ENCODE measurements around the gene ATP2C2.
A peak's percentile ranks its signal among the peaks of the same experiment; 100 is the strongest.

The ATP2C2 gene

DNA sequence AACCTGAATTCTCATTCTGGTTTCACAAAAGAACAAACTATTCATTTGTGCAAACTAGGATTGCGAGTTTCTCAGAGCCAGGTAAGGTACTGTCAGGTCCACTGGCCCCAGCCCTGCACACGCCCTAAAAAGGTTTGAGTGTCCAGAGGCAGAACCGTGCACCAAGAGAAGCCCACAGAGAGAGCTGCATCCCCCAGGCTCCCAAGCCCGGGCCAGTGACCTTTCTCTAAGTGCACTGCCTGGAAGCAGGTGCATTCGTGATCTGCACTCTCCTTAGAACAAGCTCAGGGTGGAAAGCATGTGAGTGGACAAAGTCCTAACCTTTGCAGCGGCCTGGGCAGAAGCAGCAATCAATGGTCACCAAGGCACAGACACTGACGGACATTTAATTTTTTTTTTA lies 109.3 kb downstream of the ATP2C2 start:
- TF ChIP-seq, protein P1, sequence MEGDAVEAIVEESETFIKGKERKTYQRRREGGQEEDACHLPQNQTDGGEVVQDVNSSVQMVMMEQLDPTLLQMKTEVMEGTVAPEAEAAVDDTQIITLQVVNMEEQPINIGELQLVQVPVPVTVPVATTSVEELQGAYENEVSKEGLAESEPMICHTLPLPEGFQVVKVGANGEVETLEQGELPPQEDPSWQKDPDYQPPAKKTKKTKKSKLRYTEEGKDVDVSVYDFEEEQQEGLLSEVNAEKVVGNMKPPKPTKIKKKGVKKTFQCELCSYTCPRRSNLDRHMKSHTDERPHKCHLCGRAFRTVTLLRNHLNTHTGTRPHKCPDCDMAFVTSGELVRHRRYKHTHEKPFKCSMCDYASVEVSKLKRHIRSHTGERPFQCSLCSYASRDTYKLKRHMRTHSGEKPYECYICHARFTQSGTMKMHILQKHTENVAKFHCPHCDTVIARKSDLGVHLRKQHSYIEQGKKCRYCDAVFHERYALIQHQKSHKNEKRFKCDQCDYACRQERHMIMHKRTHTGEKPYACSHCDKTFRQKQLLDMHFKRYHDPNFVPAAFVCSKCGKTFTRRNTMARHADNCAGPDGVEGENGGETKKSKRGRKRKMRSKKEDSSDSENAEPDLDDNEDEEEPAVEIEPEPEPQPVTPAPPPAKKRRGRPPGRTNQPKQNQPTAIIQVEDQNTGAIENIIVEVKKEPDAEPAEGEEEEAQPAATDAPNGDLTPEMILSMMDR (IDR thresholded peaks at IDR 0.05; ENCODE audit: low read depth, low read length, missing control alignments): no peak
- no peaks in the 10 kb centered on the region for H3K27me3 ChIP-seq (replicated peaks)
- in situ Hi-C loops (cut with HindIII; ENCODE audit: low pct_ligation_motif_present, low sequenced_read_pairs): no loop called here

DNA sequence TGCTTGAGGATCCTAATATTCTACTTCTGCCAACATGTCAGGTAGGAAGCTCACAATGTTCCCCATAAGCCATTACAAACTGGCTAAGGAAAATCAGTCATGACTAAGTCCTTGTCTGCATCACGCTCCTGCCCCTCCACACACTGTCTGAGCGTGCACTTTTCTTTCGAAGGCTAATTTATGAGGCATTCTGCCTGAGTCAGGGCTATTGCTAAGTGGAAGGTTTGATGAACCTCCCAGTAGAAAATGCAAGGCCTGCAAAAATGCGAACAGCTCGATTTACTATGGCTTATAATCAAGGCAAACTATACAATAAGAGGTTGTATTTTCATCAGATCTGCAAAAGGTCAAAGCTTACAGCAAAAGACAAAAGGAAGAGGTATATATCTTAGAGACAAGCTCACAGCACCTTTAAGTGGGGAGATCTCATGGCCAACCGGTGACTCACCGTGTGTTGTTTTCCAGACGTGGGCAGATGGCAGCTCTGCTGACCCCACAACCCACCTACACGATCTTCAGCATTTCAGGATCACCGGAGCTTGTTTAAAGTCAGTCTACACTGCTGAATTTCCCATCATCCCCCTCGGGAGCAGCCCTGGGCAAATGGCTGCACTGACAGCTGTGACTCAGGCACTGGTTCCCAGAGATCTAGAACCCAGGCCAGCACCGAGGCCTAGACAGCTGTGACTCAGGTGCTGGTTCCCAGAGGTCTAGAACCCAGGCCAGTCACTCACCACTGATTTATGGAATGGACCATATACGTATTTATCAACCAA lies 110.0 kb downstream of the ATP2C2 start:
- DNase-seq: peak; percentile 47
- TF ChIP-seq, protein P1 (IDR thresholded peaks at IDR 0.05; ENCODE audit: low read depth, low read length, missing control alignments): no peak
- peak overlapping the region; percentile 45 for H3K27ac ChIP-seq

More for the DNA sequence above, 109.3 kb downstream of the ATP2C2 start:
- H3K4me3 ChIP-seq (ENCODE audit: low read depth, low read length): no peak overlapping the region
- H3K27ac ChIP-seq: no peak overlapping the region
- H3K36me3 ChIP-seq (replicated peaks): peaks cover 19% of the 10 kb centered on the region
- no peak for DNase-seq

GRCh38 chr16:84479716-84480450 lies 111.5 kb downstream of the ATP2C2 start:
- peaks cover 28% of the 10 kb centered on the region for H3K36me3 ChIP-seq (replicated peaks)
- TF ChIP-seq, protein P1 (IDR thresholded peaks at IDR 0.05; ENCODE audit: low read depth, low read length, missing control alignments): no peak
- H3K27ac ChIP-seq: no peak overlapping the region
- no peak for DNase-seq
- no peaks in the 10 kb centered on the region for H3K27me3 ChIP-seq (replicated peaks)
- in situ Hi-C loops (cut with HindIII; ENCODE audit: low pct_ligation_motif_present, low sequenced_read_pairs): no loop called here
- H3K4me3 ChIP-seq (ENCODE audit: low read depth, low read length): no peak overlapping the region

More for the DNA sequence above, 110.0 kb downstream of the ATP2C2 start:
- Histone ChIP-seq H3K27me3 (replicated peaks) (no peaks in the 10 kb centered on the region), H3K4me3 (ENCODE audit: low read depth, low read length) (no peak overlapping the region), H3K36me3 (replicated peaks) (peaks cover 26% of the 10 kb centered on the region)
- in situ Hi-C loops (cut with HindIII; ENCODE audit: low pct_ligation_motif_present, low sequenced_read_pairs): no loop called here

DNA sequence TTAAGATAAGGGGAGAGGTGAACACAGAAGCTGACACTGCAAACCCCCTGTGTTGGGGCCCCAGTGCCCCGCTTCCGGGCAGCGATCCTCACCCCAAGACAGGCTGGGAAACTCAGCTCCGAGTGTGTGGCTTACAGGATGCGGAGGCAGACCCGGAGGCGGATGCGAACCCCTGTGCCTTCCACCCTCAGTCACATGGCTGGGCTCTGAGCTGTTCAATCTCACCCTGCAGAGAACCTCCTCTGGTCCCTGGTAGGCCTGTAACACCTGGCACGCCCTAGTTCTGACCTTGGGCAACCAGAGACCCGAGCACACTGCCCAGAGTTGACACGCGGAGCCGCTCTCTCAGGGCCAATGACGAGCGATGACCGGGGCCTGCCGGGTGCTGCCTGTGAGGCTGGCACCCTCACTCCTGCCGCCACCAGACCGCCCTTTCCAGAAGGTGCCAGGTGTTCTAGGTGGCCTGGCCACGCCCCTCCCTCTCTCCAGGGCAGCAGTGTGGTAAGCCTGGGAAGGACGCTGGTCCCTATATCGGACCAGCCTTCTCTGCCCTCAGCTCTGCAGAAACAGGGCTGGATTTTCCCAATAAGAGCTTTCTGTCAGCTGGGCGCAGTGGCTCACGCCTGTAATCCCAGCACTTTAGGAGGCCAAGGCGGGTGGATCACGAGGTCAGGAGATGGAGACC lies 112.9 kb downstream of the ATP2C2 start:
- in situ Hi-C loops (cut with HindIII; ENCODE audit: low pct_ligation_motif_present, low sequenced_read_pairs): no loop called here
- Histone ChIP-seq H3K27me3 (replicated peaks) (no peaks in the 10 kb centered on the region), H3K36me3 (replicated peaks) (peaks cover 28% of the 10 kb centered on the region), H3K27ac (no peak overlapping the region), H3K4me3 (ENCODE audit: low read depth, low read length) (no peak overlapping the region)
- DNase-seq: no peak
- TF ChIP-seq, protein P1 (IDR thresholded peaks at IDR 0.05; ENCODE audit: low read depth, low read length, missing control alignments): no peak

GRCh38 chr16:84482001-84482891 lies 113.9 kb downstream of the ATP2C2 start:
- H3K27me3 ChIP-seq (replicated peaks): no peaks in the 10 kb centered on the region
- no peak overlapping the region for H3K27ac ChIP-seq
- H3K36me3 ChIP-seq (replicated peaks): peaks cover 36% of the 10 kb centered on the region
- TF ChIP-seq, protein P1 (IDR thresholded peaks at IDR 0.05; ENCODE audit: low read depth, low read length, missing control alignments): no peak
- in situ Hi-C loops (cut with HindIII; ENCODE audit: low pct_ligation_motif_present, low sequenced_read_pairs): no loop called here
- no peak overlapping the region for H3K4me3 ChIP-seq (ENCODE audit: low read depth, low read length)
- DNase-seq: no peak

All from brain microvascular endothelial cell (primary cell).